K562 treated with DMSO at 1 percent for 24 hours (cell line): ENCODE measurements around the gene RSPRY1. TPM values are rescaled to one million over a fixed set of nuclear protein-coding genes. Genes with fewer than 3 reads are reported as not detected.

Experiments used
- total RNA-seq: library from RNA; unstranded; fragments of 300-600 nt; gene quantifications from 2 replicates; pipeline ENCODE4 v1.2.3, GENCODE V29; 2022; ENCODE audit warnings: low read depth; ENCODE audit not compliant: insufficient read depth

Gene RSPRY1
- 12.7 and 13.2 TPM in 2 replicates for total RNA-seq

DNA sequence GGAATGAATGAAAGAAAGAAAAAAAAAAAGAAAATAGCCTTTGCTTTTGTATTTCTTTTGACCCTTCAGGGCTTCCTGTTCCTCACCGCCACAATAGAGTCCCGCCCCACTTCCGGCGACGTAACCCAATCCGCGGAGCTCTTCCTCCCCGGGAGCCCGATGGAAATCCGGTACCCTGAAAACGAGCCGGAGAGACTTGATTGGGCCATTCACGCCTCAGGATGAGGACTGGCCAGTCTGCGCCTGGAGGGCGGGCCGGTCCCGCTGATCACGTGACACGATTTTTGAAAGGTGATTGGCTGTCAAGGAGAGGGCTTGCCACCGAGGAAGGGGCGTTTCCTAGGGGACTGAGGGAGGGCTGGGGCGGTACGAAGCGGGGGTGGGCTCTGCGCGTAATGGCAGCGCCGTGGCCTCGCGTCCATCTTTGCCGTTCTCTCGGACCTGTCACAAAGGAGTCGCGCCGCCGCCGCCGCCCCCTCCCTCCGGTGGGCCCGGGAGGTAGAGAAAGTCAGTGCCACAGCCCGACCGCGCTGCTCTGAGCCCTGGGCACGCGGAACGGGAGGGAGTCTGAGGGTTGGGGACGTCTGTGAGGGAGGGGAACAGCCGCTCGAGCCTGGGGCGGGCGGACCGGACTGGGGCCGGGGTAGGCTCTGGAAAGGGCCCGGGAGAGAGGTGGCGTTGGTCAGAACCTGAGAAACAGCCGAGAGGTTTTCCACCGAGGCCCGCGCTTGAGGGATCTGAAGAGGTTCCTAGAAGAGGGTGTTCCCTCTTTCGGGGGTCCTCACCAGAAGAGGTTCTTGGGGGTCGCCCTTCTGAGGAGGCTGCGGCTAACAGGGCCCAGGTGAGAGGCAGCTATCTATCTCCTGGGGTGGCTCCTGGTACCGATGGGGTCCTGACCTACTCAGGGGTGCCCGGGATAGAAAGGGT is at the start of gene RSPRY1, which contains the start of gene PSME3IP1:
TSS of gene RSPRY1 (plus strand) at position 385 of the 927 bp plus-strand sequence. CDS start 18,330 bp downstream, outside the sequence.
TSS of gene PSME3IP1 (minus strand) at position 95 of the 927 bp plus-strand sequence. CDS start 12,185 bp downstream, outside the sequence.

GRCh38 chr16:57244767-57245471 is 58.8 kb downstream of the RSPRY1 start, which contains the start of gene ARL2BP:
Gene ARL2BP, plus strand, starts transcription at chr16:57245259. Its CDS starts 109 bp downstream, at chr16:57245368.

GRCh38 chr16:57284209-57284951 is 98.3 kb downstream of the RSPRY1 start, which contains the start of gene PLLP:
Gene PLLP, minus strand, starts transcription at chr16:57284672. Its CDS starts 132 bp downstream, at chr16:57284540.

Other genes with a start within 250 kb of the RSPRY1 start
- gene CETP, start 224.4 kb upstream of the RSPRY1 start, total RNA-seq, result not detected in 2 replicates
- 0.31 and 0.61 TPM in 2 replicates for gene NLRC5, start 196.8 kb upstream of the RSPRY1 start, total RNA-seq
- 31.0 and 38.5 TPM in 2 replicates for gene CPNE2, start 93.7 kb upstream of the RSPRY1 start, total RNA-seq
- gene PSME3IP1, start 290 bp upstream of the RSPRY1 start, total RNA-seq, result 64.8 and 70.7 TPM in 2 replicates
- gene ARL2BP, start 58.9 kb downstream of the RSPRY1 start, total RNA-seq, result 39.0 and 40.9 TPM in 2 replicates
- gene PLLP, start 98.3 kb downstream of the RSPRY1 start, total RNA-seq, result 1.4 and 1.7 TPM in 2 replicates
- not detected in 2 replicates for gene CCL22, start 172.5 kb downstream of the RSPRY1 start, total RNA-seq
- 0.12 TPM in 1 of 2 replicates, not detected in the other for gene CX3CL1, start 186.2 kb downstream of the RSPRY1 start, total RNA-seq
- not detected in 2 replicates for gene CCL17, start 218.4 kb downstream of the RSPRY1 start, total RNA-seq